ENCODE results near the gene TRIM25.
A peak's percentile ranks its signal among the peaks of the same experiment; 100 is the strongest.

The TRIM25 gene

DNA sequence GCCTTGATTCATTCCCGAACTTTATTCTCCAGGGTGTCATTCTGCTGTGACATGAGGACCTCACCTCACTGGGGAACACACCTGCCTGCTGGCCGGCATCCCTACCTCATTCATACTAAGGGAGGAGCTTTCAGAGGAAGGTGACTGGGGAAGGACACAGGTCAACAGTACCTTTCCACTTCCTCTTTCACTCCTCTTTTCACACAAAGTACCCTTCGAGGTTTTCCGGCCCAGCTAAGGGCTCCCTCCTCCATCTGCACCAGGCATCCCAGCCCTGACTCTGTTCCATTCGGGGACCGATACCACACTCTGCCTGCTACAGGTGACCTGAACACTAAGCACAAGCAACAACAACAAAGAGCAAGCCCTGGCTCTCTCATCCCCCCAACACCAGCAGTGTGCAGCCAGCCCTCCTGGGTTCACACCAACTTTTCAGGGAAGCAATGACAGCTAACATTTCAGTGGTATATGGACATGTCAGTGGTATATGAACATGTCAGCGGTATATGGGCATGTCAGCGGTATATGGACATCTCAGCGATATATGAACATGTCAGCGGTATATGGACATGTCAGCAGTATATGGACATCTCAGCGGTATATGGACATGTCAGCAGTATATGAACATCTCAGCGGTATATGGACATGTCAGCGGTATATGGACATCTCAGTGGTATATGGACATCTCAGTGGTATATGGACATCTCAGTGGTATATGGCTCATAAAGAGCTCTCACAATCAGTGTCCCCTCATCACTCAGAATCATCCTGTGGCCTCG, 16.0 kb downstream of the TRIM25 start:
- peaks cover 36 to 92% of the 10 kb centered on the region in 2 experiments for H3K36me3 ChIP-seq (ENCODE audit: control insufficient read depth in 2 of 2, insufficient read depth in 1 of 2, low read length in 2 of 2)
- CTCF ChIA-PET: no interaction called here
- H3K27ac ChIP-seq (ENCODE audit: extremely low read depth, low read depth, low read length): no peak overlapping the region
- TF ChIP-seq EGR2 (tag by site-specific recombination; IDR thresholded peaks at IDR 0.05; ENCODE audit: low read depth) (no peak), ZNF580 (tag by site-specific recombination; IDR thresholded peaks at IDR 0.05) (no peak), ZNF211 (tag by site-specific recombination; IDR thresholded peaks at IDR 0.05; ENCODE audit: low read depth) (peak; percentile 99), ZNF19 (tag by site-specific recombination; IDR thresholded peaks at IDR 0.05; ENCODE audit: low read depth) (no peak), ZNF138 (tag by site-specific recombination; IDR thresholded peaks at IDR 0.05; ENCODE audit: borderline replicate concordance) (no peak)
- H3K4me1 ChIP-seq (ENCODE audit: control insufficient read depth, insufficient read depth, low read length): no peaks in the 10 kb centered on the region
- no peaks in the 10 kb centered on the region for H3K9me3 ChIP-seq (ENCODE audit: control insufficient read depth, insufficient read depth, low read depth, low read length)
- H3K4me3 ChIP-seq (ENCODE audit: low read depth, low read length): no peak overlapping the region
- POLR2A ChIA-PET: interaction anchor here (1.5 kb wide), 1 partner anchor 16 kb away, joined by 10 read pairs; the partner anchor contains the start of gene TRIM25

DNA sequence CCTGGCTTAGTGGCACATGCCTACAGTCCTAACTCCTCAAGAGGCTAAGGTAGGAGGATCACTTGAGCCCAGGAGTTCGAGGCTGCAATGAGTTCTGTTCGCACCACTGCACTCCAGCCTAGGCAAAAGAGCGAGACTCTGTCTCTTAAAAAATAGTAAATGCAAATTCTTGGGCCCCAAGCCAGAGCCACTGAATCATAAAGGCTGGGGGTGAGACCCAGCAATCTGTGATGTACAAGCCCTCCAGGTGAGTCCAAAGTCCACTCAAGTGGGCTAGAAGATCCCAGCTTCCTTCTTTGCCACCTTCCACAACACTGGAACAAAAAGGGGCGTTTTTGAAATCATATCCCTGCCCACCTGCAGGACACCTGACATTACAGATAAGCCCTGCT, 16.9 kb downstream of the TRIM25 start:
- TF ChIP-seq ZNF202 (tag by site-specific recombination; IDR thresholded peaks at IDR 0.05; ENCODE audit: borderline replicate concordance): no peak
- no peak for TF ChIP-seq ZNF473 (tag by site-specific recombination; IDR thresholded peaks at IDR 0.05)
- no peak for TF ChIP-seq ZNF624 (tag by site-specific recombination; IDR thresholded peaks at IDR 0.05)
- no peak for TF ChIP-seq ZNF169 (tag by site-specific recombination; IDR thresholded peaks at IDR 0.05)
- TF ChIP-seq AEBP2 (tag by site-specific recombination; IDR thresholded peaks at IDR 0.05; ENCODE audit: borderline replicate concordance): no peak
- no peak for TF ChIP-seq ZNF248 (tag by site-specific recombination; IDR thresholded peaks at IDR 0.05)
- no peak for TF ChIP-seq ZNF280C (tag by site-specific recombination; IDR thresholded peaks at IDR 0.05)
- H3K36me3 ChIP-seq (ENCODE audit: control insufficient read depth in 2 of 2, insufficient read depth in 1 of 2, low read length in 2 of 2): peaks cover 44 to 92% of the 10 kb centered on the region in 2 experiments
- H3K27ac ChIP-seq (ENCODE audit: extremely low read depth, low read depth, low read length): no peak overlapping the region
- H3K4me1 ChIP-seq (ENCODE audit: control insufficient read depth, insufficient read depth, low read length): no peaks in the 10 kb centered on the region
- H3K4me3 ChIP-seq (ENCODE audit: low read depth, low read length): no peak overlapping the region
- ChIA-PET CTCF (interaction anchor here (0.6 to 0.7 kb wide), 2 partner anchors 41 to 192 kb away, joined by 3 to 4 read pairs; no protein-coding TSS in a partner anchor), POLR2A (interaction anchor here (0.7 kb wide), 1 partner anchor 78 kb away, joined by 4 read pairs; no protein-coding TSS in a partner anchor)
- H3K9me3 ChIP-seq (ENCODE audit: control insufficient read depth, insufficient read depth, low read depth, low read length): no peaks in the 10 kb centered on the region

DNA sequence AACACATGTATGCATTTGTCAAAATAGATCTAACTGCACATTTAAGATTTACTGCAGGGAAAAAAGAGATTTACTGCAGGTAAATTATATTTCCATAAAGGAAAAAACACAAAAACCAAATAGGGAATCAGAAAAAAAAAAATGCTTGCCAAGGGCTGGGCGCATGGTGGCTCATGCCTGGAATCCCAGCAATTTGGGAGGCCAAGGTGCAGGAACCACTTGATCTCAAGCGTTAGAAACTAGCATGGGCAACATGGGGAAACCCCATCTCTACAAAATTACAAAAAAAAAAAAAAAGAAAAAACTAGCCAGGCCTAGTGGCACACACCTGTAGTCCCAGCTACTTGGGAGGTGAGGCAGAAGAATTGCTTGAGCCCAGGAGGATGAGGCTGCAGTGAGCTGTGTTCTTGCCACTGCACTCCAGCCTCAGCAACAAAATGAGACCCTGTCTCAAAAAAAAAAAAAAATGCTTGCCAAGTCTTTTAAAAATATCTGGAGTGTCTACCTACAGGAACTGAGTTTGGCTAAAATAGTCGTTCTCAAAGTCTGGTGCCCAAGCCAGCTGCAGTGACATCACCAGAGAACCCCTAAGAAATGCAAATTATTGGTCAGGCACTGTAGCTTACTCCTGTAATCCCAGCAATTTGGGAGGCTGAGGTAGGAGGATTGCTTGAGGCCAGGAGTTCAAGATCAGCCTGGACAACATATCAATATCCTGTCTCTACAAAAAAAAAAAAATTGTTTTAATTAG, 17.5 kb downstream of the TRIM25 start:
- H3K36me3 ChIP-seq (ENCODE audit: control insufficient read depth in 2 of 2, insufficient read depth in 1 of 2, low read length in 2 of 2): peaks cover 44 to 92% of the 10 kb centered on the region in 2 experiments
- CTCF ChIA-PET: interaction anchor here (0.6 to 0.7 kb wide), 2 partner anchors 41 to 192 kb away, joined by 3 to 4 read pairs; no protein-coding TSS in a partner anchor
- no peak overlapping the region for H3K27ac ChIP-seq (ENCODE audit: extremely low read depth, low read depth, low read length)
- no peaks in the 10 kb centered on the region for H3K9me3 ChIP-seq (ENCODE audit: control insufficient read depth, insufficient read depth, low read depth, low read length)
- POLR2A ChIA-PET: interaction anchor here (0.7 kb wide), 1 partner anchor 77 kb away, joined by 4 read pairs; no protein-coding TSS in a partner anchor
- no peaks in the 10 kb centered on the region for H3K4me1 ChIP-seq (ENCODE audit: control insufficient read depth, insufficient read depth, low read length)
- no peak for TF ChIP-seq ZNF561 (tag by site-specific recombination; IDR thresholded peaks at IDR 0.05; ENCODE audit: borderline replicate concordance)
- TF ChIP-seq ZNF26 (tag by site-specific recombination; IDR thresholded peaks at IDR 0.05): no peak
- TF ChIP-seq HOXA7 (CRISPR knock-in tag; IDR thresholded peaks at IDR 0.05; ENCODE audit: borderline replicate concordance): no peak
- H3K4me3 ChIP-seq (ENCODE audit: low read depth, low read length): no peak overlapping the region
